HG03565 (cell line): ENCODE data around the gene STON2.
"Not testable (repeated sequence)": the region's sequence is repeated elsewhere in the genome, so short reads cannot be mapped to it uniquely, and the experiment has no call there.

Source experiments
- ATAC-seq: cut with Tn5 transposase; IDR thresholded peaks from one replicate; pipeline ENCODE4 v1.9.1; 2021; ENCODE audit warnings: mild to moderate bottlenecking, moderate library complexity; ENCODE audit not compliant: unreplicated experiment

The STON2 gene, protein sequence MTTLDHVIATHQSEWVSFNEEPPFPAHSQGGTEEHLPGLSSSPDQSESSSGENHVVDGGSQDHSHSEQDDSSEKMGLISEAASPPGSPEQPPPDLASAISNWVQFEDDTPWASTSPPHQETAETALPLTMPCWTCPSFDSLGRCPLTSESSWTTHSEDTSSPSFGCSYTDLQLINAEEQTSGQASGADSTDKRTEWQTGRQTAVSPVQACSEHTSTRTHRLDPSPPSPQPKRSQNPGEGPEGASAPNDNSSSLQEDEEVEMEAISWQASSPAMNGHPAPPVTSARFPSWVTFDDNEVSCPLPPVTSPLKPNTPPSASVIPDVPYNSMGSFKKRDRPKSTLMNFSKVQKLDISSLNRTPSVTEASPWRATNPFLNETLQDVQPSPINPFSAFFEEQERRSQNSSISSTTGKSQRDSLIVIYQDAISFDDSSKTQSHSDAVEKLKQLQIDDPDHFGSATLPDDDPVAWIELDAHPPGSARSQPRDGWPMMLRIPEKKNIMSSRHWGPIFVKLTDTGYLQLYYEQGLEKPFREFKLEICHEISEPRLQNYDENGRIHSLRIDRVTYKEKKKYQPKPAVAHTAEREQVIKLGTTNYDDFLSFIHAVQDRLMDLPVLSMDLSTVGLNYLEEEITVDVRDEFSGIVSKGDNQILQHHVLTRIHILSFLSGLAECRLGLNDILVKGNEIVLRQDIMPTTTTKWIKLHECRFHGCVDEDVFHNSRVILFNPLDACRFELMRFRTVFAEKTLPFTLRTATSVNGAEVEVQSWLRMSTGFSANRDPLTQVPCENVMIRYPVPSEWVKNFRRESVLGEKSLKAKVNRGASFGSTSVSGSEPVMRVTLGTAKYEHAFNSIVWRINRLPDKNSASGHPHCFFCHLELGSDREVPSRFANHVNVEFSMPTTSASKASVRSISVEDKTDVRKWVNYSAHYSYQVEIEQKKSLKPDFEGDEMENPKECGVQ

DNA sequence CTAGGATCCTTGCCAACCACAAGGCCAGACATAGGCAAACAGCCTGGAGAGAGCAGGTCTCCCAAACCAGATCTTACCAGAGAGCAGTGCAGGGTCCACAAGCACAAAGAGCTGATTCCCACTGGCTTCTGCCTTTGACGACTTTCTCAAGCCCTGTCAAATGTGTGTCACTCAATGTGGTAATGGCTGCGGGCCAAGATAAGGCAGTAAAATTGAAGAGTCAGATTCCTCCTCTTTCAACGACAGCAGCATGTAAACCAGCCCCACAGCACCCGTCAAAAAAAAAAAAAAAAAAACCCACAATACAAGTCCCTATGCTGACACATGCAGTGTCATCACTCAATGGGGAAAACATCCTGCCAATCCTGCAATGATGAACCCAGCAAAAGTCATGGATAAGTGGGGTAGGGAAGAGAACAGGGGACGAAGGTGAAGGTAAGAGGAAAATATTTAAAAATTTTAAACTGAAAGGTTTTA, at the start of gene STON2:
Gene STON2, minus strand, starts transcription at position 123 of the 477 bp plus-strand sequence. CDS start 1,942 bp downstream, outside the sequence.
- ATAC-seq: no peak

DNA sequence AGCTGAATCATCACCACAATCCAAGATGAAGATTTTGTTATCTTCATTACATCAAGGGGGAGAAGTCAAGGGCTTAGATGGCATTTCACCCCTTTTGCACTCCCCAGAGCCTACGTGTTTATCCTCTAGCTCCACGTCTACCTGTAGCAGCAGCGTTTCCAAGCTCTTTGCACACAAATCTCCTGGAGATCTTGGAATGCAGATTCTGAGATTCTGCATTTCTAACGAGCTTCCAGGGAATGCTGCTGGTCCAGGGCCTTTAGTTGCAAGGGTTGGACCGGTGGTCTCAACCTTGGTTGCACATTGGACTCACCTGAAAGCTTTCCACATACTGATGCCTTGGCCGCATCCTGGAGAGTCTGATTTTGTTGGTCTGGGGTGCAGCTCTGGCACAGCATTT, 49.5 kb upstream of the STON2 start:
- no peak for ATAC-seq

DNA sequence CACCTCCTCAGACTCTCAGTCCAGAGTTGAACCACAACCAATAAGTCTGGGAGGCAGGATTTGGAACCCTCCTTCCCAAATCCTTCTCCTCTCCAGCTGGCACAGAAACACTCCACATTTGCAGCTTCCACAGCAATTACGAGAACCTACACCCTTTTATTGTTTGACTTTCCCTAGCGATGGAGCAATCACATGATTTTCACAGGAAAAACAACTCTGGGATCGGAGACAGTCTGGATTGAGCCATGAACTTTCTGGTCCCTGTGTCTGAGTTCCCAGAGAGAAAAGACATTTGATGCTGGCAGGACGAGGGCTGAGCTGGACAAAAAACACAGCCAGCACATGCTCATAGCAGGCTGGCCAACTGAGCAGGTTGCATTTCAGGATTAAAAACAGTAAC, 49.0 kb upstream of the STON2 start:
- ATAC-seq: no peak

DNA sequence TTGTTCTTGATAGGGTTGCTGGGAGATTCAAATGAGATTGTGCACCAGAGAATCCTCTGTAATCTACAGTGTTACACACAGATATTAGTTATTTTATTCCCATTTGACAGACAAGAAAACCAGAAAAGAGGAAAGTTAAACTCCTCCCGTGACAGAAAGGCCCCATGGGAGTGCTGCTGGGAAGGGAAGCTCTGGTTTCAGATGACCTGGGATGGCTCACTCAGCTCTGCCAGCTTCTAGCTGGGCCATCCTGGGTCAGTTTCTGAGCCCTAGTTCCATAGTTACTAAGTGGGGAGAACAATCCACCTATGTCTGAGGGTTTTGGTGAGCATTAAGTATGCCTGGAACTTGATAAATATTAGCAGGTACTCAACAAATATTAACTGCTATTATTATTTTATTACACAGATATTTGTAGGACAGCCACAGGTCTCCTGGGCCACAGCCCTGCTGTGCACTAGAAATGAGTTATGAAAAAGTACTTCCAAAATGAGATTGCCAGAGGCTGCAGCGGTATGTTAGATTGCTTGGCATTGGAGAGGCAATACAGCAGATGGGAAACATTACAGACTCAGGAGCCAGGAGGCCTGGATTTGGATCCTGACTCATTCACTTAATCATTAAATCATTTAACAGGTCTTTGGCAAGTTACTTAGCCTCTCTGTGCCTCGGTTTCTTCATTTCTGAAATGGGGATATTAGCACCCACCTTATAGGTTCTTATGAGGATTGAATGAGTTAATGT, 47.1 kb upstream of the STON2 start:
- no peak for ATAC-seq

DNA sequence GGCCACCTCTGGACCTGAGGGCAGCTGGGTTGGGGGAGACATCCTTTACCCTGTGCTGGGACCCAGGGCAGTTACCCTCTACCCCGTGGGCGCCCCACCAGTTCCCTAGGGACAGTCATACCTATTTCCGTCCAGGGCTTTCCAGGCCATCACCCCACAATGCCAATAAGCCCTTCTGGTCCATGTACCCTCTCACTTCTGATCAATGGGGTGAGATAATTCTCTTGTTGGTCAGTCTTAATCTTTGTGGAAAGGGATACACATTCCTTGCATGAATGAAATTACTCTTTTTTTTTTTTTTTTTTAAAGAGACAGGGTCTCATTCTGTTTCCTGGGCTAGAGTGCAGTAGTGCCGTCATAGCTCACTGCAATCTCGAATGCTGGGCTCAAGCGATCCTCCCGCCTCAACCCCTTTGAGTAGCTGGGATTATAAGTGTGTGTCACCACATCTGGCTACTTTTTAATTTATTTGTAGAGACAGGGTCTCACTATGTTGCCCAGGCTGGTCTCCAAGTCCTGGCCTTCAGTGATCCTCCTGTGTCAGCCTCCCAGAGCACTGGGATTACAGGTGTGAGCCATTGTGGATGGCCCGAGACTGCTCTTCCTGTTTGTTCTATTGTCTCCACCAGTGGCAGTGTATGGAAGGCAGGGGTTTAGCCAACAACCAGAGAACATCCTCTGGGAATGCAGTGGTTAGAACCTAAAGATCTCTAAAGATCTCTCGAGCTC, 46.3 kb upstream of the STON2 start:
- no peak for ATAC-seq

DNA sequence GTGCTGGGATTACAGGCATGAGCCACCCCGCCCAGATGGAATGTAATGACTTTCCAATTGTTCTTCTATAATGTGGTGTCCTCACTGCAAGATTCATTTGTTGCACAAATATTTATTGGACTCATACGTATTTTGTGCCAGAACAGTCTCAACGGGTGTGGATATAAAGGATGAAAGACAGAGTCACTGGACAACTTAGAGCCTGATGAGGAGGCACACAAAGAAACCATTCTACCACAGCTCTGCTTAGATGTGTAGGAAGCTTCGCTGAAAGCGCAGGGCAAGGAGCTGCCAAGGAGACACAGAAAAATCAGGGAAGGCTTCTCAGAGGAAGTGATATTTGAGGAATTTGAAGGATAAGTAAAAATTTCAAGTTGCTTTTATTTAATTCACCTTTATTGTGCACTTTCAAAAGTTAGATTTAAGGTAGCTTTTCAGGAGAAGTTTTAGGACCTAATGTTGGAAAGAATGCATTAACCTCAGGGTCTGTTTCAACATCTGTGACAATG, 41.6 kb upstream of the STON2 start:
- ATAC-seq: no peak

DNA sequence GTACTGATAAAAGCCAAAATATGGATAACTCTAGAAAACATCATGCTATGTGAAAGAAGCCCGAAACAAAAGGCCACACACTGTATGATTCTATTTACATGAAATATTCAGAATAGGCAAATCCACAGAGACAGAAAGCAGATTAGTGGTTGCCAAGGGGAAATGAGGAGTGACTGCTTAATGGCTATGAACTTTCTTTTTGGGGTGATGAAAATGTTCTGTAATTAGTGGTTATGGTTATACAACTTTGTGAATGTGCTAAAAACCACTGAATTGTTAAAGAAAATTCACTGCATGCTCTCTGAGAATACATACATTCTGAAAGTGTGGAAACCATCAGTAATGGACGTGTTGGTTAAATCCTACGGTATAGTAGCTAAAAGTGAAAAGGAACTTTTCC, 39.9 kb upstream of the STON2 start:
- no peak for ATAC-seq

DNA sequence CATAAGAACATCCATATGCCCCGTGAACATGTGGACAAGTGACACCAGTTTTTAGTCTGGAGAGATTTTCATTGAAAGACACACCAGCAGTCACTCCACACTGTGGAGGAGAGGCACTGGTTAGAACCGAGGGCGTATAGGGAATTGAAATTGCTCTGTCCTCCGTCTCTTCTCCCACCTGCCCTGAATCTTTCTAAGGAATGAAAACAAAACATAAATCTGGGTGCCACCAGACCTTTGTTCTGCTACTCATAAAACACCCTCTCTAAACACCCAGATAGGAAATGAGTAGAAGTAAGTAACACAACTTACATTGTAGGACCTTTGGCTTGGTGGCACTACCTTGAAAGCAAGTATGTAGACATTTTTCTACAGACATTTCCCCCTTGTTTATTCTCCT, 37.1 kb upstream of the STON2 start:
- ATAC-seq: no peak

DNA sequence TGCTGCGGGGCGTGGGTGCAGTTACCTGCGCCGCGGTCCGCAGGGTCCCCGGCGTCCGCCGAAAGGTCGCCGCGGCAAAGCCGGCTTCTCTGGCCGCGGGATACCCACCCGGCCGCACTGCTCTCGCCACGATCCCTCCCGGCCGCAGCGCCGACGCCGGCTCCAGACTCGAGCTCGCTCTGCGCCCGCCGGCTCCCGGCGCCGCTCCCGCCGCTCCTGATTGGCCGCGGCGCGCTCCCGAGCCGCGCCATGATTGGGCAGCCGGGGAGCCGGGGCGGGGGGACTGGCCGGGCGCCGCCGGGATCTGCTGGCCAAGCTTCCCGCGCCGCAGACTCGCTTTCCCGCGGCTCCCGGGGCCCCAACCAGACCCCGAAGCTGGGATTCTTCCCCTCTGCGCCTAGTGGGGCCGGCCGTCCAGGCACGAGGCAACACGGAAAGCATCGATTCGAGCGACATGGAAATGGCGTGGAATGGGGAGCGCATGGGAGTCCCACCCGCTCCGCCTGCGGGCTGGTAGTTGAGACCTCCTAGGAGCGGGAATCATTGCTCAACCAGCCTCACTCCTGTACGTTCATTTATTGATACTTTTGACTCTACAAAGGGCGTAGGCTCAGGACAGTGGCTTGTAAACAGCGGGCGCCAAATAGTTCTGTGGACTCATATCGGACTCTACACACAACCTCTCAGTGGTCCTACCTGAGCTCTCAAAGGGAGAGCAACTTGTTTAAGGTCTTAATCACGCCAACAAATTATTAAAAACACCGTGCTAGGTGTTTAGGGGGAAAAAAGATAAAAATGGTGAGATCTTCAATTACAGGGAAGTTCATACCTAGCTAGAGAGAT, 36.4 kb upstream of the STON2 start:
- ATAC-seq: peak; percentile 74

DNA sequence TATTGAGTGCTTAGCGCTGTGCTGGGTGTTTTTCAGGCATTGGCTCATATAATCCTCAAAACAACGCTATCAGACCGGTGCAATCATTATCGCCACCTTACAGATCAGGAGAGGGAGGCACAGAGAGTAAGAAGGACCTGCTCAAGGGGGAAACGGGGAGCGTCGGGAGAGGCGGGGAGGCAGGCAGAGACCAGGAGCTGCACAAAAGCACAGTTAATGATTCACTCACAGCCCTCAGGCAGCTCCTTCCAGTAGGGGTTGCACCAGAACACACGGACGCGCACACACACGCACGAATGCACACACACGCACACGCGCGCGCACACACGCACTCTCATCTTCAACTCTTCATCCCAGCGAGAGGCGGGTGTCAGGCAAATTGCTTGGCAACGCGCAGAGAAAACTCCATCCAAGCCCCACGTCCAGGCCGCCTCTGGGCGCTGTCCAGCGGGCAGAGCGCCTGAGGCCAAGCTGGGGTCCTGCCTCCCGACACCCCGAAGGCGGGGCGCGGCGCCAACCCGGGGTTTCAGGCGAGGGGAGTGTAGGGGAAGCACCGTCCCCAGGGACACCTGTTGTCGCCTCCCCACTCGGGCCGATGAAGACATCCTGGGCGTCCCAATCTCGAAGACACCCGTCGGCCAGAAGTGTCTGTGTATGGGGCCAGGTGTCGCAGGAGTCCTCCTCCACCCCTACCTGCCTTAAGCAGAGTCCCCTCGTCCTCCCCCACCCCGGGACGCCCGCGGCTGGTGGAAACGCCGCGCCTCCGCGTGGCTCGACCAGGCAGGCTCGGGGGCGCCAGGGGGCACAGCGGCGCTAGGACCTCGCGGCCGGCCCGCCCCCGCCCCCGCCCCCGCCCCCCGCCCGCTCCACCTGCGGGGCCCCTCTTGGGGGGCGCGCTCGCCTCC, 35.5 kb upstream of the STON2 start:
- ATAC-seq: no peak

DNA sequence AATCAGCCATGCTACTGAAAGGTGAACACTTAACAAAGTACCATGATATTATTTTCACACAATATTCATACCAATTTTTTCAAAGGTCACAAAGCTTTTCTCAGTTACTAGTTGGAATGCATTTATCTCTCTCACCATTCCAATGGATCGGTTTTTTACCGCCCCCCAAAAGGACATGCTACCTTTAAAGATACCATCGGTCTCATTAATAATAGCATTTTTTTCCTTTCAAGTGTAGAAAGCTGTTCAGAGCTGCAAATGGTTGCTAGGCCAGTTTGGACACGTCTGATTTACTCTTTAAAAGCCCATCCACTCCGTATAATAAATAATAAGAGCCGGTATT, 34.9 kb upstream of the STON2 start:
- no peak for ATAC-seq

DNA sequence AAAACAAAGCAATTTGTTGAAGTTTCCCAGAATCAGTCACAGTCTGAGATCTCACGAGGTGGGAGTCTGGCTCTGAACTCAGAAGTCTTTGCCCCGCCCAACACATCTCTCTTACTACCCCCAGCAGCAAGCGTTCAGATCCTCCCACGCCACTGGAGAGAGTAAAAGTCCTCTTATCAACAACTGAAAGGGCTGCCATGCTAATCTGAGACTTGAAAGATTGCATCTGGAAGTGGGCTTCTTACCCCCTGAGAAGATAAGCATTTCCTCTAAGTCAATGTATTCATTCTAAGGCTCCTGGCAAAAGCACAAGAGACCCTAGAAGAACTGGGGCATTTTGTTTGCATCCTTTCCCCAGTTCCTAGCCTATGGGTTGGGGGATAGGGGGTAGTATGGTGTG, 34.1 kb upstream of the STON2 start:
- no peak for ATAC-seq

DNA sequence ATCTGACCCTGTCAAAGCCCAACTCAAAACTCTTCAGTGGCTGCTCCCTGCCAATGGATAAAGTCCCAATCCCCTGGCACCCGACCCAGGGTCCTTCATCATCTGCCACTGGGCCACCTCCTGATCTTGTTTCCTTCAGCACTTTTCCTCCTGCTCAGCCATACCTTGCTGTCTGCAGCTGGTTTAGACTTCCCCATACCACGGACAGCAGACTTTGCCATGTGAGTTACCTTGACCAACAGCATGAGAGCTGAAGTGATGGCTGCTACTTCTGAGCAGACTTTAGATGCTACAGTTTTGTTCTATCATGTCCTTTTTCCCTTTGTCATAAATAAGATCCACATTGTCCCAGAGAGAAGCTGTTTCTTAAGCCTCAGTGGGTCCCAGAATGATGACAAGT, 33.3 kb upstream of the STON2 start:
- no peak for ATAC-seq

DNA sequence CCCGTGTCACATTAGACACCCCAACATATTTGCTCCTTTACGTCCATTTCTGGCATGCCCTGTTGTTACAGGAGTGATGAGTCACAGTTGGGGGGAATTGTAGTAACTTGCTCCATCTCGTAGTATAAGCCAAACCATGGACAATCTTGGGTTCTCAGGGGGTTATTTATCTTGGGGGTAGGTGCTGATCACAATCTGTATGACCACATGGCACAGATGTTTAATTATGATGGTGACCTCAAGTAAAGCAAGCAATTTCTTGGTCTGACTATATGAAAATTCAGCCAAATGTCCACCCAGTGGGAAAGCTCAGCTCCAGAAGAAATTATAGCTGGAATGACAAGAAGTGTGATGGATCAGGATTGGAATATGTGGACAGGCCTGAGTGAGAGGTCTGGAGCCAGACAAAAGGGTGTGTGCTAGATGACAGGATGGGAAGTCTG, 32.1 kb upstream of the STON2 start:
- no peak for ATAC-seq

DNA sequence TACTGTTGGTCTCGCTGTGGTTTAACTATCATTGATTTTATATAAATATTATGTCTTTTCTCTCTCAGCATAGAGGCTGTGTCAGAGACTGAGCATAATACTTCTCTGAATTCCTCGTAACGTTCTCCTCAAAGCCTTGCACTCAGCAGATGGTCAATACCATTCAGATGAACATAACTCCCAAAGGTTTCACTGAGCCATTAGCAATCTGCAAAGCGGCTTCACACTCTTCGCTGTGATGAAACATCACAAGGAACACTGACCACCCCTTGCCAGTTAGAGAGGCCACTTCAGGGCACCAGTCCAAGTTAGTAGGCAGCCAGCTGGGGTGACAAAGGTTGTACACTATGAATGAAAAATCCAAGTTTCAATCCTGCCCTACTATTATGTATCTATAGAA, 30.1 kb upstream of the STON2 start:
- ATAC-seq: no peak

DNA sequence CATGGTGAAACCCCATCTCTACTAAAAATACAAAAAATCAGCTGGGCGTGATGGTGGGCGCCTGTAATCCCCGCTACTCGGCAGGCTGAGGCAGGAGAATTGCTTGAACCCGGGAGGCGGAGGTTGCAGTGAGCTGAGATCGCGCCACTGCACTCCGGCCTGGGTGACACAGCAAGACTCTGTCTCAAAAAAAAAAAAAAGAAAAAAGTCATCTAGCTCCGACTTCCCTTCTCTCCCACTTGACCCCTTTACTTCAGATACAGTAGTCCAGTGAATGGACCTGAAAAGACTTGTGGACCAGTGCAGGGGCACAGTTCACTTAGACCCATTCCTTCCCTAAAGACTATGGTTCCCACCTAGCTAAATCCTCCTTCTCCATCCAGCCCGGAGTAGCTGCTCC, 29.6 kb upstream of the STON2 start:
- not testable (repeated sequence) for ATAC-seq

DNA sequence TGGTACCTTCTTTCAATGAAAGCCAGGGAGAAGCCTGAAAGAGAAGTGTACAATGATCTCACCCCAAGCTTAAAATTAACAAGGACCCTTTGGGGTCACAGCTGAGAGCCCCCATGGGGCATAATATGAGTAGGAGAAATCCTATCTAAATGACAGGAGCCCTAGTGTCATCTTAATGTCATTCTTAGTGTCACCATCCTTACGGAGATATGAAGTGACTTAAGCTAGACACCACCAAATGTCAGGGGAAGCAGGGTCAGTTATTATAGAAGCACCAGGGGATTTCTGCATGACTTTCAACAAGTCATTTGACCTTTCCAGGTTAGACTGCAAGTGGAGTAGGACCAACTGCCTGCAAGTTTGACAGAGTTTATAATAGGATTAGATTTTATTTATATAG, 28.9 kb upstream of the STON2 start:
- ATAC-seq: no peak

DNA sequence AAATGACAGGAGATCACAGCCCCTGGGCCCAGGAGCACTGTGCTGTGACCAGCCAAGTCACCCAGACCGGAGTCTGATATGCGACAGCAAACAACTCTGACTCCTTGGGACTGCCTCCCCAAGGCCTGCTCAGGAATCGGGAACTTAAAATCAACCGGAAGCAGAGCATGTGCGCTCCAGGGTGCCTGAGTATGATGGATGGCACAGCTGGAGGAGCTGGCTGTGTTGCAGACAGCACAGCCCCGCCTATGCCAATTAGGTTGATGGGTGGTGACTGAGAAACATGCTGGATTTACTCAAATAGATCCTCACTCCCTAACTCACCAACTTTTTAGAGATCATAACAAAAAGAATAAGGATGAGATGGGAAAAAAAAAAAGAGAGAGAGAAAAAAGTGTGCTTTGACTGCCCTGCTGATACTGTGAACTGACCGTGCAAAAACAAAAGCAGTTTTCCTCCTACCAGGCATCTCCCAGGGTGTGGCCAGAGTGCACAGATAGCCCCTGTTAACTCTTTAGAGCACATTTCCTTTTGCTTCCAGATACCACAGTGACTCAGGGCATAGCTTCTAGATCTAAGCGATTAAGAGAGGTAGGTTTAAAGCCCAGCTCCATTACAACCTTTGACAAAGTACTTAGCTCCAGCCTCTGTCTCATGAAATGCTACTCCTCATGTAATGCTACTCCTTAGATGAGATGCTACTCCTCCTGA, 27.4 kb upstream of the STON2 start:
- no peak for ATAC-seq
